Stimulated activated naive CD4-positive, alpha-beta T cell (primary cell): Measurements from ENCODE around the gene MGAT5B.
A peak's percentile ranks its signal among the peaks of the same experiment; 100 is the strongest.
"Not testable (repeated sequence)": the region's sequence is repeated elsewhere in the genome, so short reads cannot be mapped to it uniquely, and the experiment has no call there.

Source experiments
- DNase-seq, 6 experiments: peaks; one replicate each; lab custom pipeline; 2025; lab: John Stamatoyannopoulos, UW

Gene MGAT5B

GRCh38 chr17:76948726-76949342, 80.6 kb downstream of the MGAT5B start:
- no peak for DNase-seq

- DNase-seq, result no peak
Observed at GRCh38 chr17:76949913-76950695, 81.9 kb downstream of the MGAT5B start.

GRCh38 chr17:76951375-76951905, 83.2 kb downstream of the MGAT5B start:
- no peak for DNase-seq

GRCh38 chr17:76952402-76952801, 84.2 kb downstream of the MGAT5B start:
- no peak for DNase-seq

GRCh38 chr17:76953066-76953465, 84.9 kb downstream of the MGAT5B start:
- DNase-seq, result no peak

GRCh38 chr17:76953946-76954345, 85.7 kb downstream of the MGAT5B start:
- no peak for DNase-seq

GRCh38 chr17:76955191-76955590, 87.0 kb downstream of the MGAT5B start:
- no peak for DNase-seq

- no peak for DNase-seq
Observed at GRCh38 chr17:76956846-76957540, 88.8 kb downstream of the MGAT5B start.

- DNase-seq, result no peak
Observed at GRCh38 chr17:76957678-76958464, 89.7 kb downstream of the MGAT5B start.

GRCh38 chr17:76958974-76959373, 90.8 kb downstream of the MGAT5B start:
- no peak for DNase-seq

- DNase-seq, result no peak
Observed at GRCh38 chr17:76961869-76962268, 93.7 kb downstream of the MGAT5B start.

GRCh38 chr17:76962858-76963257, 94.7 kb downstream of the MGAT5B start:
- DNase-seq, result no peak

- no peak for DNase-seq
Observed at GRCh38 chr17:76966016-76966415, 97.8 kb downstream of the MGAT5B start.

GRCh38 chr17:76966486-76967181, 98.4 kb downstream of the MGAT5B start:
- no peak for DNase-seq

GRCh38 chr17:76967762-76968161, 99.6 kb downstream of the MGAT5B start:
- DNase-seq, result no peak

GRCh38 chr17:76968707-76969597, 100.7 kb downstream of the MGAT5B start:
- DNase-seq, result peak in 4 of 6 experiments; percentile 10 to 47 (median 34)

GRCh38 chr17:76969598-76970172, 101.5 kb downstream of the MGAT5B start:
- DNase-seq, result peak in 1 of 6 experiments; percentile 23

- not testable (repeated sequence) for DNase-seq
Observed at GRCh38 chr17:76970228-76970627, 102.0 kb downstream of the MGAT5B start.

GRCh38 chr17:76972046-76972641, 103.9 kb downstream of the MGAT5B start:
- no peak for DNase-seq
